ENCODE results near the gene HOXA1.

HOXA1 gene

DNA sequence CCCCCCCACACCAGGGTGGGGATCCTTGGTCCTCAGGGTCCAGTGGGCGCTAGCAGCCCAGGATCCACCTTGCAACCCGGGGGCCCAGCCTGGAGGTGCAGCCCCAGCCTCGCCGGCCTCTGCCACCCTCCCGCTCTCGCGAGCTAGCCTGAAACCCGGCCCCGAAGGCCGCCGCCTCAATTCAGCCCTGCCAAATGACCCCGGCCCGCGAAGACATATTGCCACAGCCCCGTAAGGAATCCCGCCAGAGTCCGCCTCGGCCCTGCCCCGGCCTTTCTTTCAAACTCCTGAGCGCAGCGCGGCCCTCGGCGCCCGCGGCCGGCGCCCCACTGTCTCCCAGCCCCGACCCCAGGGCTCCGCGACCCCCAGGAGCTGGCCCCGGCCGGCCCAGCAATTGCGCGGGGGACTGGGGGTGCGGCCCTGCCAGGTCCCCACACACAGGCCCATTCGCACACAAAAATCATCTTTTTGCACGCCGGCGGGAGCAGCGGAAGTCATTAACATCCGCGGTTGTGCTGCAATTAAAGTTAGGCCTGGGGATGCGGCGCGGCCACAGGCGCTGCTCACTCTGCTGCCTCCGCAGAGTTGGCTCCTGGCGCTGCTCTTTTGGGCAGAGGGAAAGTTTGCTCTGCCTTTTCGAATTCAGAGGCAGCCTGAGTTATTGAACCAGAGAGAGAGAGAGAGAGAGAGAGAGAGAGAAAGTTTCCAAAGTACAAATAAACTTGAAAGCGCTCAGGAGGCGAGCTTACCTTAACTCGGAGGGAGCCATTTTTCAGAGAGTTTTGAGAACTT, 43.7 kb upstream of the HOXA1 start (continued):
- TF ChIP-seq MZF1 (tag by site-specific recombination; IDR thresholded peaks at IDR 0.05; ENCODE audit: borderline replicate concordance) (no peak), ZNF366 (tag by site-specific recombination; conservative IDR thresholded peaks at IDR 0.05) (peak; percentile 66), ZNF391 (tag by site-specific recombination; IDR thresholded peaks at IDR 0.05; ENCODE audit: borderline replicate concordance, low read depth) (no peak), ZNF274 (IDR thresholded peaks at IDR 0.05; ENCODE audit: low read length) (no peak), ZNF274 (tag by site-specific recombination; IDR thresholded peaks at IDR 0.05; ENCODE audit: borderline replicate concordance) (no peak), ZNF404 (tag by site-specific recombination; IDR thresholded peaks at IDR 0.05) (no peak), MYNN (tag by site-specific recombination; IDR thresholded peaks at IDR 0.05; ENCODE audit: borderline replicate concordance) (no peak), ZNF423 (tag by site-specific recombination; IDR thresholded peaks at IDR 0.05) (peak; percentile 56; the same call in 1 of the 2 replicates), FEZF1 (tag by site-specific recombination; IDR thresholded peaks at IDR 0.05) (peak; percentile 100), ZBTB7A (tag by site-specific recombination; IDR thresholded peaks at IDR 0.05; ENCODE audit: low read depth) (no peak), PATZ1 (tag by site-specific recombination; IDR thresholded peaks at IDR 0.05) (peak; percentile 89), OVOL3 (tag by site-specific recombination; IDR thresholded peaks at IDR 0.05) (no peak), ZNF433 (tag by site-specific recombination; IDR thresholded peaks at IDR 0.05; ENCODE audit: low read depth) (no peak), ZBTB17 (tag by site-specific recombination; IDR thresholded peaks at IDR 0.05) (peak; percentile 56; the same call in 1 of the 2 replicates), ZNF157 (tag by site-specific recombination; IDR thresholded peaks at IDR 0.05) (no peak), ZNF660 (tag by site-specific recombination; IDR thresholded peaks at IDR 0.05) (no peak), ZNF184 (tag by site-specific recombination; IDR thresholded peaks at IDR 0.05) (no peak), ZNF596 (tag by site-specific recombination; IDR thresholded peaks at IDR 0.05) (peak; percentile 98), ZSCAN30 (tag by site-specific recombination; IDR thresholded peaks at IDR 0.05) (peak; percentile 23; the same call in 1 of the 2 replicates), ZNF174 (tag by site-specific recombination; IDR thresholded peaks at IDR 0.05) (no peak), MEIS1 (CRISPR knock-in tag; IDR thresholded peaks at IDR 0.05; ENCODE audit: borderline replicate concordance) (no peak), ZNF677 (tag by site-specific recombination; IDR thresholded peaks at IDR 0.05) (no peak), ZNF37A (tag by site-specific recombination; IDR thresholded peaks at IDR 0.05) (no peak), ZNF23 (tag by site-specific recombination; IDR thresholded peaks at IDR 0.05; ENCODE audit: borderline replicate concordance) (no peak), IKZF3 (tag by site-specific recombination; IDR thresholded peaks at IDR 0.05) (no peak), WT1 (tag by site-specific recombination; IDR thresholded peaks at IDR 0.05) (no peak), ZNF843 (tag by site-specific recombination; IDR thresholded peaks at IDR 0.05) (no peak), ZNF155 (tag by site-specific recombination; IDR thresholded peaks at IDR 0.05) (no peak)
- TF ChIP-seq, protein P1, sequence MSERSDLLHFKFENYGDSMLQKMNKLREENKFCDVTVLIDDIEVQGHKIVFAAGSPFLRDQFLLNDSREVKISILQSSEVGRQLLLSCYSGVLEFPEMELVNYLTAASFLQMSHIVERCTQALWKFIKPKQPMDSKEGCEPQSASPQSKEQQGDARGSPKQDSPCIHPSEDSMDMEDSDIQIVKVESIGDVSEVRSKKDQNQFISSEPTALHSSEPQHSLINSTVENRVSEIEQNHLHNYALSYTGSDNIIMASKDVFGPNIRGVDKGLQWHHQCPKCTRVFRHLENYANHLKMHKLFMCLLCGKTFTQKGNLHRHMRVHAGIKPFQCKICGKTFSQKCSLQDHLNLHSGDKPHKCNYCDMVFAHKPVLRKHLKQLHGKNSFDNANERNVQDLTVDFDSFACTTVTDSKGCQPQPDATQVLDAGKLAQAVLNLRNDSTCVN (tag by site-specific recombination; optimal IDR thresholded peaks at IDR 0.05), result peak; percentile 48
- TF ChIP-seq, protein P2, sequence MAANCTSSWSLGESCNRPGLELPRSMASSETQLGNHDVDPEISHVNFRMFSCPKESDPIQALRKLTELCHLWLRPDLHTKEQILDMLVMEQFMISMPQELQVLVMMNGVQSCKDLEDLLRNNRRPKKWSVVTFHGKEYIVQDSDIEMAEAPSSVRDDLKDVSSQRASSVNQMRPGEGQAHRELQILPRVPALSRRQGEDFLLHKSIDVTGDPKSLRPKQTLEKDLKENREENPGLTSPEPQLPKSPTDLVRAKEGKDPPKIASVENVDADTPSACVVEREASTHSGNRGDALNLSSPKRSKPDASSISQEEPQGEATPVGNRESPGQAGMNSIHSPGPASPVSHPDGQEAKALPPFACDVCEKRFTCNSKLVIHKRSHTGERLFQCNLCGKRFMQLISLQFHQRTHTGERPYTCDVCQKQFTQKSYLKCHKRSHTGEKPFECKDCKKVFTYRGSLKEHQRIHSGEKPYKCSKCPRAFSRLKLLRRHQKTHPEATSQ (tag by site-specific recombination; IDR thresholded peaks at IDR 0.05), result no peak
- TF ChIP-seq, protein P3, sequence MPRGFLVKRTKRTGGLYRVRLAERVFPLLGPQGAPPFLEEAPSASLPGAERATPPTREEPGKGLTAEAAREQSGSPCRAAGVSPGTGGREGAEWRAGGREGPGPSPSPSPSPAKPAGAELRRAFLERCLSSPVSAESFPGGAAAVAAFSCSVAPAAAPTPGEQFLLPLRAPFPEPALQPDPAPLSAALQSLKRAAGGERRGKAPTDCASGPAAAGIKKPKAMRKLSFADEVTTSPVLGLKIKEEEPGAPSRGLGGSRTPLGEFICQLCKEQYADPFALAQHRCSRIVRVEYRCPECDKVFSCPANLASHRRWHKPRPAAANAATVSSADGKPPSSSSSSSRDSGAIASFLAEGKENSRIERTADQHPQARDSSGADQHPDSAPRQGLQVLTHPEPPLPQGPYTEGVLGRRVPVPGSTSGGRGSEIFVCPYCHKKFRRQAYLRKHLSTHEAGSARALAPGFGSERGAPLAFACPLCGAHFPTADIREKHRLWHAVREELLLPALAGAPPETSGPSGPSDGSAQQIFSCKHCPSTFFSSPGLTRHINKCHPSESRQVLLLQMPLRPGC (tag by site-specific recombination; IDR thresholded peaks at IDR 0.05), result no peak
- TF ChIP-seq, protein P4, sequence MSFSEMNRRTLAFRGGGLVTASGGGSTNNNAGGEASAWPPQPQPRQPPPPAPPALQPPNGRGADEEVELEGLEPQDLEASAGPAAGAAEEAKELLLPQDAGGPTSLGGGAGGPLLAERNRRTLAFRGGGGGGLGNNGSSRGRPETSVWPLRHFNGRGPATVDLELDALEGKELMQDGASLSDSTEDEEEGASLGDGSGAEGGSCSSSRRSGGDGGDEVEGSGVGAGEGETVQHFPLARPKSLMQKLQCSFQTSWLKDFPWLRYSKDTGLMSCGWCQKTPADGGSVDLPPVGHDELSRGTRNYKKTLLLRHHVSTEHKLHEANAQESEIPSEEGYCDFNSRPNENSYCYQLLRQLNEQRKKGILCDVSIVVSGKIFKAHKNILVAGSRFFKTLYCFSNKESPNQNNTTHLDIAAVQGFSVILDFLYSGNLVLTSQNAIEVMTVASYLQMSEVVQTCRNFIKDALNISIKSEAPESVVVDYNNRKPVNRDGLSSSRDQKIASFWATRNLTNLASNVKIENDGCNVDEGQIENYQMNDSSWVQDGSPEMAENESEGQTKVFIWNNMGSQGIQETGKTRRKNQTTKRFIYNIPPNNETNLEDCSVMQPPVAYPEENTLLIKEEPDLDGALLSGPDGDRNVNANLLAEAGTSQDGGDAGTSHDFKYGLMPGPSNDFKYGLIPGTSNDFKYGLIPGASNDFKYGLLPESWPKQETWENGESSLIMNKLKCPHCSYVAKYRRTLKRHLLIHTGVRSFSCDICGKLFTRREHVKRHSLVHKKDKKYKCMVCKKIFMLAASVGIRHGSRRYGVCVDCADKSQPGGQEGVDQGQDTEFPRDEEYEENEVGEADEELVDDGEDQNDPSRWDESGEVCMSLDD (tag by site-specific recombination; IDR thresholded peaks at IDR 0.05), result peak; percentile 51; the same call in 1 of the 2 replicates

Data from HEK293 (cell line).